HepG2 (cell line): ENCODE measurements around the gene HEXIM1. TPM values are rescaled to one million over a fixed set of nuclear protein-coding genes. Genes with fewer than 3 reads are reported as not detected.
A peak's percentile ranks its signal among the peaks of the same experiment; 100 is the strongest.

Experiments used
- ARID3A ChIP-seq: IDR thresholded peaks from 2 replicates; pipeline ENCODE4 v1.6.1; 2012; ENCODE audit warnings: low read depth, low read length, improper control_type of control experiment
- FOXJ3 ChIP-seq: sonication (generic); formaldehyde crosslinking; IDR thresholded peaks from 2 replicates; pipeline ENCODE4 v1.4.0; 2020; ENCODE audit warnings: missing genetic modification reagents, mild to moderate bottlenecking, borderline replicate concordance
- FOXK1 ChIP-seq: sonication (generic); formaldehyde crosslinking; IDR thresholded peaks from 2 replicates; pipeline ENCODE4 v1.4.0; 2020; ENCODE audit warnings: low read depth, missing genetic modification reagents, borderline replicate concordance
- FOXO1 ChIP-seq: sonication (generic); formaldehyde crosslinking; IDR thresholded peaks from 2 replicates; pipeline ENCODE4 v1.4.0; 2020; ENCODE audit warnings: missing genetic modification reagents
- HOMEZ ChIP-seq: IDR thresholded peaks from 2 replicates; pipeline ENCODE4 v1.6.1; 2016; ENCODE audit warnings: low read depth
- KDM5B ChIP-seq: sonication (generic); formaldehyde crosslinking; IDR thresholded peaks from 2 replicates; pipeline ENCODE4 v1.4.0; 2020; ENCODE audit warnings: missing genetic modification reagents, mild to moderate bottlenecking, borderline replicate concordance
- NFRKB ChIP-seq: fragments of 450-650 bp; IDR thresholded peaks from 2 replicates; pipeline ENCODE4 v1.6.1; 2017
- RBM22 ChIP-seq: fragments of 200-400 bp; formaldehyde crosslinking; optimal IDR thresholded peaks from 2 replicates; pipeline ENCODE3; 2017; ENCODE audit warnings: mild to moderate bottlenecking, low read length, moderate library complexity
- RELA ChIP-seq: sonication (generic); formaldehyde crosslinking; IDR thresholded peaks from 2 replicates; pipeline ENCODE4 v1.4.0; 2020; ENCODE audit warnings: missing genetic modification reagents
- ZNF329 ChIP-seq: sonication (generic); formaldehyde crosslinking; IDR thresholded peaks from 2 replicates; pipeline ENCODE4 v1.9.0; 2021; ENCODE audit warnings: low read depth, mild to moderate bottlenecking, missing genetic modification reagents
- ZNF451 ChIP-seq: sonication (generic); formaldehyde crosslinking; IDR thresholded peaks from 2 replicates; pipeline ENCODE4 v1.5.0; 2020; ENCODE audit warnings: mild to moderate bottlenecking, missing genetic modification reagents
- ZNF597 ChIP-seq: sonication (generic); formaldehyde crosslinking; IDR thresholded peaks from 2 replicates; pipeline ENCODE4 v1.5.0; 2020; ENCODE audit warnings: missing genetic modification reagents
- ZNF704 ChIP-seq: sonication (generic); formaldehyde crosslinking; IDR thresholded peaks from 2 replicates; pipeline ENCODE4 v1.8.1; 2023; ENCODE audit warnings: mild to moderate bottlenecking, inconsistent platforms, moderate library complexity, missing genetic modification reagents, borderline replicate concordance
- ZNF761 ChIP-seq: sonication (generic); formaldehyde crosslinking; conservative IDR thresholded peaks from 2 replicates; pipeline ENCODE4 v1.4.0; 2020; ENCODE audit warnings: mild to moderate bottlenecking, missing genetic modification reagents
- polyA plus RNA-seq, 8 experiments: library from polyadenylated mRNA; depleted of rRNA in 3 of 8; stranded (reverse) in 7 of 8; unstranded in 1 of 8; fragments of >200 nt; fragmentation: Illumina TruSeq in 4 of 8; extraction: Trizol in 4 of 8; gene quantifications; 2 replicates each; pipeline versions ENCODE4 v1.2.1 to v1.2.3, GENCODE V29; 2011 to 2016; ENCODE audit warnings: low read depth in 4 of 8, missing spikeins in 1 of 8, mixed read lengths in 1 of 8; ENCODE audit not compliant: insufficient read depth in 1 of 8
- total RNA-seq, 5 experiments: library from RNA; depleted of rRNA; stranded (reverse); fragments of >200 nt; fragmentation: Illumina TruSeq; extraction: Trizol; gene quantifications; 2 replicates each; pipeline ENCODE4 v1.2.3, GENCODE V29; 2016; ENCODE audit warnings: low read depth in 1 of 5
- TF ChIP-seq, protein P1 (sequence below): sonication (generic); formaldehyde crosslinking; IDR thresholded peaks from 2 replicates; pipeline ENCODE4 v1.4.0; 2020; ENCODE audit warnings: mild to moderate bottlenecking, low read depth, missing genetic modification reagents
- TF ChIP-seq, protein P2 (sequence below): IDR thresholded peaks from 2 replicates; pipeline ENCODE4 v1.6.1; 2016; ENCODE audit warnings: missing compliant biosample characterization, missing genetic modification reagents, borderline replicate concordance

The HEXIM1 gene
- total and polyA plus RNA-seq, 2 of the 13 experiments (the other 11 are each of a cell fraction or from before 2014, with no cell fraction given): 10.5 to 16.6 TPM

- peak; percentile 88 for TF ChIP-seq ZNF704 (CRISPR knock-in tag)
- TF ChIP-seq ZNF761 (CRISPR knock-in tag): peak; percentile 96
- peak; percentile 78 for TF ChIP-seq ARID3A
- TF ChIP-seq NFRKB: no peak
- peak; percentile 65; the same call in 1 of the 2 replicates for TF ChIP-seq FOXJ3 (CRISPR knock-in tag)
- peak; percentile 60; the same call in 1 of the 2 replicates for TF ChIP-seq ZNF329 (CRISPR knock-in tag)
- TF ChIP-seq FOXK1 (CRISPR knock-in tag): peak; percentile 66; the same call in 1 of the 2 replicates
- TF ChIP-seq ZNF597 (CRISPR knock-in tag): no peak
- peak; percentile 77; the same call in 1 of the 2 replicates for TF ChIP-seq KDM5B
- no peak for TF ChIP-seq RBM22
- TF ChIP-seq, protein P1, sequence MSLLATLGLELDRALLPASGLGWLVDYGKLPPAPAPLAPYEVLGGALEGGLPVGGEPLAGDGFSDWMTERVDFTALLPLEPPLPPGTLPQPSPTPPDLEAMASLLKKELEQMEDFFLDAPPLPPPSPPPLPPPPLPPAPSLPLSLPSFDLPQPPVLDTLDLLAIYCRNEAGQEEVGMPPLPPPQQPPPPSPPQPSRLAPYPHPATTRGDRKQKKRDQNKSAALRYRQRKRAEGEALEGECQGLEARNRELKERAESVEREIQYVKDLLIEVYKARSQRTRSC (CRISPR knock-in tag): no peak
- peak; percentile 81 for TF ChIP-seq HOMEZ
- TF ChIP-seq ZNF451 (CRISPR knock-in tag): peak; percentile 78; the same call in 1 of the 2 replicates
- TF ChIP-seq RELA (CRISPR knock-in tag): peak; percentile 88; the same call in 1 of the 2 replicates
- TF ChIP-seq, protein P2, sequence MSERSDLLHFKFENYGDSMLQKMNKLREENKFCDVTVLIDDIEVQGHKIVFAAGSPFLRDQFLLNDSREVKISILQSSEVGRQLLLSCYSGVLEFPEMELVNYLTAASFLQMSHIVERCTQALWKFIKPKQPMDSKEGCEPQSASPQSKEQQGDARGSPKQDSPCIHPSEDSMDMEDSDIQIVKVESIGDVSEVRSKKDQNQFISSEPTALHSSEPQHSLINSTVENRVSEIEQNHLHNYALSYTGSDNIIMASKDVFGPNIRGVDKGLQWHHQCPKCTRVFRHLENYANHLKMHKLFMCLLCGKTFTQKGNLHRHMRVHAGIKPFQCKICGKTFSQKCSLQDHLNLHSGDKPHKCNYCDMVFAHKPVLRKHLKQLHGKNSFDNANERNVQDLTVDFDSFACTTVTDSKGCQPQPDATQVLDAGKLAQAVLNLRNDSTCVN: peak; percentile 89
- TF ChIP-seq FOXO1 (CRISPR knock-in tag): peak; percentile 81; the same call in 1 of the 2 replicates
Observed at GRCh38 chr17:45197555-45198334, 49.5 kb downstream of the HEXIM1 start (continued).
